Mucosa of gallbladder (tissue), 1 donor: ENCODE results near the gene SVOPL. TPM values are rescaled to one million over a fixed set of nuclear protein-coding genes. Genes with fewer than 3 reads are reported as not detected.
A peak's percentile ranks its signal among the peaks of the same experiment; 100 is the strongest.

Experiments used
- DNase-seq: peaks from one replicate; pipeline ENCODE4 v3.0.0-alpha.2; 2020; ENCODE audit warnings: low spot score
- total RNA-seq: library from RNA; stranded (reverse); gene quantifications from one replicate; pipeline ENCODE4 v1.2.1, GENCODE V29; 2021
- donor health status: DM: no; HTN: no; CAD: no.

Gene SVOPL
- total RNA-seq, 1 donor from 2014 or later = not detected

GRCh38 chr7:138661069-138661635 is 40.0 kb downstream of the SVOPL start:
- DNase-seq = no peak

- DNase-seq = no peak
Observed at GRCh38 chr7:138658889-138659288, 42.3 kb downstream of the SVOPL start.

GRCh38 chr7:138657854-138658386 is 43.2 kb downstream of the SVOPL start:
- DNase-seq = no peak

- no peak for DNase-seq
Observed at GRCh38 chr7:138656952-138657351, 44.2 kb downstream of the SVOPL start.

- DNase-seq = no peak
Observed at GRCh38 chr7:138654616-138655015, 46.5 kb downstream of the SVOPL start.

- no peak for DNase-seq
Observed at GRCh38 chr7:138649506-138649905, 51.7 kb downstream of the SVOPL start.

- no peak for DNase-seq
Observed at GRCh38 chr7:138645284-138645683, 55.9 kb downstream of the SVOPL start.

- DNase-seq = no peak
Observed at GRCh38 chr7:138632826-138633602, 68.1 kb downstream of the SVOPL start.

GRCh38 chr7:138632384-138632783 is 68.8 kb downstream of the SVOPL start:
- DNase-seq = no peak

GRCh38 chr7:138630059-138630610 is 71.0 kb downstream of the SVOPL start:
- DNase-seq = no peak

- DNase-seq = no peak
Observed at GRCh38 chr7:138627361-138627760, 73.8 kb downstream of the SVOPL start.

GRCh38 chr7:138626846-138627245 is 74.3 kb downstream of the SVOPL start:
- DNase-seq = no peak

- DNase-seq = no peak
Observed at GRCh38 chr7:138625849-138626230, 75.3 kb downstream of the SVOPL start.

- no peak for DNase-seq
Observed at GRCh38 chr7:138625084-138625848, 75.9 kb downstream of the SVOPL start.

- DNase-seq = no peak
Observed at GRCh38 chr7:138622841-138623240, 78.3 kb downstream of the SVOPL start.

GRCh38 chr7:138618933-138619332 is 82.2 kb downstream of the SVOPL start:
- DNase-seq = no peak

GRCh38 chr7:138618506-138618905 is 82.7 kb downstream of the SVOPL start:
- no peak for DNase-seq

GRCh38 chr7:138616085-138616484 is 85.1 kb downstream of the SVOPL start:
- no peak for DNase-seq

GRCh38 chr7:138613630-138614029 is 87.5 kb downstream of the SVOPL start:
- no peak for DNase-seq

GRCh38 chr7:138610671-138611170 is 90.4 kb downstream of the SVOPL start:
- DNase-seq = no peak

- DNase-seq = peak; percentile 16
Observed at GRCh38 chr7:138608275-138608674, 92.9 kb downstream of the SVOPL start.
